AG09319 (cell line): ENCODE results near the gene ANO8.

Source experiments
- DNase-seq: peaks from one replicate; pipeline ENCODE4 v3.0.0-alpha.2; 2010; ENCODE audit warnings: low read depth; ENCODE audit errors: extremely low read depth
- CTCF ChIP-seq: IDR thresholded peaks from 2 replicates; pipeline ENCODE4 v1.5.1; 2011; ENCODE audit warnings: low read depth, mild to moderate bottlenecking, inconsistent platforms, low read length, moderate library complexity

The ANO8 gene

GRCh38 chr19:17330262-17331044, 4.2 kb downstream of the ANO8 start:
- no peak for DNase-seq
- TF ChIP-seq CTCF = no peak

GRCh38 chr19:17329366-17330261, 5.0 kb downstream of the ANO8 start:
- TF ChIP-seq CTCF = no peak
- DNase-seq = no peak

- no peak for DNase-seq
- TF ChIP-seq CTCF = no peak
Observed at GRCh38 chr19:17328517-17329365, 5.9 kb downstream of the ANO8 start.

GRCh38 chr19:17327654-17328516, 6.8 kb downstream of the ANO8 start:
- DNase-seq = no peak
- no peak for TF ChIP-seq CTCF

- no peak for TF ChIP-seq CTCF
- no peak for DNase-seq
Observed at GRCh38 chr19:17327068-17327653, 7.5 kb downstream of the ANO8 start.

- no peak for DNase-seq
- TF ChIP-seq CTCF = no peak
Observed at GRCh38 chr19:17326595-17326966, 8.1 kb downstream of the ANO8 start.
